GM18873 (cell line): Measurements from ENCODE around the gene TUFT1.

ENCODE experiments used
- ATAC-seq: cut with Tn5 transposase; IDR thresholded peaks from one replicate; pipeline ENCODE4 v1.9.1; 2021; ENCODE audit warnings: mild to moderate bottlenecking, moderate library complexity, moderate number of reproducible peaks; ENCODE audit not compliant: unreplicated experiment, low FRiP score

TUFT1 gene

DNA sequence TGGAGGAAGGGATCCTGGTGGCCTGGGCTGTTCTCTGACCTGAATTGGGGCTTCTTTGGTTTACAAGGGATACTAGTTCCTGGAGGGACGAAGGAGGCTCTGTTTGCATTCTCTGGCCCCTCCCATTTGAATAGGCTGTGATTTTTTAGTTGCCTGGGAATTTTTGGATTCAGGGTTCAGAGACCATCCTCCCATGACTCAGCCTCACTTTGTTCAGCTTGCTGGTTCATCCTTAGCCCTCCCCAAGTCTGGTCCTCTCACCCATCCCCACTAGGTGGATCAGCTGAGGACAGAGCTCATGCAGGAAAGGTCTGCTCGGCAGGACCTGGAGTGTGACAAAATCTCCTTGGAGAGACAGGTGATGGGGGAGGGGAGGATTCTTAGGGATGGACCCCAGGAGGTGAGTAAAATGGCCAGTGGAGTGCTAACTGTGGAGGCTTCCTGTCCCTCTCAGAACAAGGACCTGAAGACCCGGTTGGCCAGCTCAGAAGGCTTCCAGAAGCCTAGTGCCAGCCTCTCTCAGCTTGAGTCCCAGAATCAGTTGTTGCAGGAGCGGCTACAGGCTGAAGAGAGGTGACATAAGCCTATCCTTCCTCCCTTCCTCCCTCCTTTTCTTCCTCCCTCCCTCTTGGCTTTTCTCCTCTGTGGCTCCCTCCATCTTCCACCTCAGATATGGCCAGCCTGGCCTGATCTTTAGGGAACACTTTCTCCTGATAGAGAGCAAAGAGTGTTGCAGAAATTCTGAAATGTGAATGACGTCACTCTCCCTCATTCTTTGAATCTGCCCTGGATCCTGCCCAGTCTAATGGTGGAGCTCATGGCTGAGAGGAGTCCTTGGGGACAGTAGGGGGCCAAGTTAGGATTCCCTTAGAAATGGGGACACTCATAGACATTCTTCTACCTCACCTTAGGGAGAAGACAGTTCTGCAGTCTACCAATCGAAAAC is 4.5 kb upstream of the TUFT1 start:
- no peak for ATAC-seq

DNA sequence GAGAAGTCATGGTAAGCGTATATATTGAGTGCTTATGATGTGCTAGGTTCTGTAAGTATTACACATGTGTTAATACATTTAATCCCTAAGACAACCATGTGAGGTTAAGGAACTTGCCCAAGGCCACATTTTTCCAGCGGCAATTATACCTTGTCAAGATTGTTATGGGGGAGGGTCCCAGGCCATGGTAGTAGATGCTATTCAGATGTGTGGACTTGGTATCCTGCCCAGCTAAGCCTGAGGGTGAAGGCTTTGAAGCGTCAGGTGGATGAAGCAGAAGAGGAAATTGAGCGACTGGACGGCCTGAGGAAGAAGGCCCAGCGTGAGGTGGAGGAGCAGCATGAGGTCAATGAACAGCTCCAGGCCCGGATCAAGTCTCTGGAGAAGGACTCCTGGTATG is 3.6 kb upstream of the TUFT1 start:
- no peak for ATAC-seq

DNA sequence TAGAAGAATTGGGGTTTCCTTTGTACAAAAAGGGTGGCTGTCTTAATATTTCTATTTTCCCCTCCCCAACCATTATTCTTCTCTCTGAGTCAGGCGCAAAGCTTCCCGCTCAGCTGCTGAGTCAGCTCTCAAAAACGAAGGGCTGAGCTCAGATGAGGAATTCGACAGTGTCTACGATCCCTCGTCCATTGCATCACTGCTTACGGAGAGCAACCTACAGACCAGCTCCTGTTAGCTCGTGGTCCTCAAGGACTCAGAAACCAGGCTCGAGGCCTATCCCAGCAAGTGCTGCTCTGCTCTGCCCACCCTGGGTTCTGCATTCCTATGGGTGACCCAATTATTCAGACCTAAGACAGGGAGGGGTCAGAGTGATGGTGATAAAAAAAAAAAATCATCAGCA is 3.0 kb upstream of the TUFT1 start:
- no peak for ATAC-seq

DNA sequence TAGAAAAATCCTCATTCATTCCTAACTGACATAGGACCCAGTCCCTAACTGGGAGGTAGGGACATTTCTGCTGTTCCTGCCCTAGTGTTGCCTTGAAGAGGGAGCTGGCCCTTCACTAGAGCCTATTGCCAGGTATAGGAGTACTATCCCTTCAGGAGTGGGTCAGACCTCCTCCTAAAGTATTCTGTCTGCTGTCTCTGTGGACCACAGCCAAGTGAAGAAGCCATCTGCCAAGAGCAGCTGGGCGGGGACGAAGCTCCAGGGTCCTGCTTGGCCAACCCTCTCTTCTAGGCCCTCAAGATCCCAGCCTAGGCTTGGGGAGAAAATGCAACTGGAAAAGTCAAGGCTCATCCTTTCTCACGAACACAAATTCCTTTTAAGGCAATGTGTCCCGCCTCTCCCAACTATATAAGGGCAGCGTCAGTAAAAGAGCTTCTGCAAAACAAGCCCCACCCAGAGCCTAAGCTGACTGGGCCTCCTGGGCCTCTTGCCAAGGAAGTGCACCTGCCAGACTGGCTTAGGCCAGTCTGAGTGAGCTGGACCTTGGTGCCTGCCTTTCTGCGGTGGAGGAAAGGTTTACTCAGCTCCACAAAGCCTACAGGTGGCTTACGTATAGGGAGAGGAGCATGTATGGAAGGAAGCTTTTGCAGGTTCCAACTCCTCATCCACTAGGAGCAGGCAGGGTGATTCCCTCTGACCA is 638 bp upstream of the TUFT1 start:
- ATAC-seq, result peak; percentile 5

DNA sequence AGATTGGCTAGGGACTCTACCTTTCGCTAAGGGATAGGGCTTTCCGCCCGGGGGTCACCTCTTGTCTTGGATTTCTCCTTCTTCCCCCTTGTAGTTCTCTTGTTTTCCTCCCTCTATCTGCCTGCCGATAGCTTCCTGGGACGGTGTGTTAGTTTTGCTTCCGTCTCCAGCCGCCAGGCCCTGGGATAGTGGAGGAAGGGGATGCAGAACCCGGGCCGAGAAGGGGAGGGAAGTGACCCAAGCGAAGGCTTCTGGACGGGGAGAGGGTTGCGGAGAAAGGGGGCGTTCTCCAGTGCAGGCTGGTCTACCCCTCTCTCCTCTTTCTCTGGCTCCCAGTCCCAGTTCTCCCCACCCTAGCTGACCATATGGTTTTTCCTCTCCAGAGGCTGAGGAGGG is 871 bp downstream of the TUFT1 start:
- ATAC-seq, result no peak

DNA sequence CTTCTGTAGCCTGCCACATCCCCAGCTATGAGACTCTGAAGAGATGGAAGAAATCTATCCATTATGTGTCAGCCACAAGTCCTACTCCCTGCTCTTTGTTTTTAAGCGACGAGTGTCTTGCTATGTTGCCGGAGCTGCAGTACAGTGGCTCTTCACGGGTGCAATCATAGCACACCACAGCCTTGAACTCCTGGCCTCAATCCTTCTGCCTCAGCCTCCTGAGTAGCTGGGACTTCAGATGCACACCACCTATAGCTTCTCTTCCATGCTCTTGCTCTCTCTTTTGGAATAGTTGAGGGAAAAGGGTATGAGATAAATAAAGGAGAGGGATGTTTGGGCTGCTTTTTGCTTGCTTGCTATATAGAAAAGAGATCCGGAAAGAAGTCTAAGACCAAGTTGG is 1.6 kb downstream of the TUFT1 start:
- ATAC-seq, result no peak

DNA sequence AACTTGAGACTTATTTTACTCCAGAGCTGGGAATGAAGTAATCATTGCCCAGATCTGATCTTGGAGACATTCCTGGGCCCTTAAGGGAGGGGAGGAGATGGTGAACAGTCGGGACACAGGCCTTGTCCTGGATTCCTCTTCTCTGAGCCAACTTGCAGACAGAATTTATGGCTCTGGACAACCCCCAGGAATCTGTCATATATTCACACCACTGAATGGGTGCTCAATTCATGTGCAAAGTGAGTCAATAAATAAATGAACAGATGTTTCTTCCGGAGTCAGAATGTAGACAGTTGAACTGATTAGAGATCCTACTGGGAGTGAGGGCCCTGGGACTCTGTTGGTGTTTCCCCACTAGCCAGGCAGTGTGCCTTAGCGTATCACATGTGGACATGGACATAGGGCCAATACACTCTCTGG is 2.6 kb downstream of the TUFT1 start:
- no peak for ATAC-seq

DNA sequence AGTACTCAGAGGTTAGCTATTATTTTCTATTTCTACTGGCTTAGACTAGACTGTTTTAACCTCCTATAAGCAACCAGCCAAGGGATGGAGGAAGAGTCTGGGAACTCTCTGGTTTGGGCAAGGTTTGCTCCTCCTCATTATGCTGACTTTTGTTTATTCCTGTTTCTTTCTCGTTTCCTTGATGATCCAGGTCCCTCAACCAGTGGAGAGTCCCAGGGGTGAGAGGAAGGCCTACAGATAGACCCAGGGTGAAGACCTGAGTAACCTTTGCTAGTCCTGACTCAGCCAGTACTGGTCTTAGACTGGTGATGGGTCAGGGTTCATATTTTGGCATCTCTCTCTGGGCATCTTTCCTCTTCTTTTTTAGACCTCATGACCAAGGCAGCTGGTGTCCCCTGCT is 5.4 kb downstream of the TUFT1 start:
- ATAC-seq, result no peak

DNA sequence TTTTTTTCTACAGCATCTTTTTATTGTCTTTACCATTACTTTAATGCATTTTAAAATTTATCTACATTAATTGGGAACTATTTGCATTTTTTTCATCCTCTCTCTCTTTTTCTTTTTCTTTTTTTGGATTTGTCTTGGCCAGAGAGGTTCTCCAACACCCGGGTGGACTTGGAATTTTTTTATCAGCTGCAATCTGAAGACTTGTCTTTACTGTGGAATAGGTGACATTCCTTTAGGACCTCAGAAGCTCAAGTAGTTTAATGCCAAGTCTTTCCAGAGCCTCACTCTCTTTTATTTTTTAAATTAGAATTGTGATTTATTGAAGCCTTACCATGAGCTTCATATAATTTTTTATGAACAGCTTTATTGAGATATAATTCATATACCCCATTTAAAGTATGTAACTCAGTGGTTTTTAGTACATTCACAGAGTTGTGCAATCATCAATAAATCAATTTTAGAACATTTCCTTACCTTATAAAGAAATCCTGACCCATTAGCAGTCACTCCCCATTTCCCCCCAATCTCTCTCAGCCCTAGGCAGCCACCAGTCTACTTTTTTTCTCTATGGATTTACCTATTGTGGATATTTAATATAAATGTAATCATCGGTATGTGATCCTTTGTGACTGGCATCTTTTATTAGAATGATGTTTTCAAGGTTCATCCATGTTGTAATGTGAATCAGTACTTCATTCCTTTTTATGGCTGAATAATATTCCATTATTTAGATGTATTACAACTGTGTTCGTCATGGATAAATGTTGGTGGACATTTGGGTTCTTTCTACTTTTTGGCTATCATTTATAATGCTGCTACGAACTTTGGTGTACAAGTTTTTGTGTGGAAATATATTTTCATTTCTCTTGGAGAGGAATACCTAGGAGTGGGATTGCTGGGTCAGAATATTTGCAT is 6.2 kb downstream of the TUFT1 start:
- ATAC-seq, result no peak

DNA sequence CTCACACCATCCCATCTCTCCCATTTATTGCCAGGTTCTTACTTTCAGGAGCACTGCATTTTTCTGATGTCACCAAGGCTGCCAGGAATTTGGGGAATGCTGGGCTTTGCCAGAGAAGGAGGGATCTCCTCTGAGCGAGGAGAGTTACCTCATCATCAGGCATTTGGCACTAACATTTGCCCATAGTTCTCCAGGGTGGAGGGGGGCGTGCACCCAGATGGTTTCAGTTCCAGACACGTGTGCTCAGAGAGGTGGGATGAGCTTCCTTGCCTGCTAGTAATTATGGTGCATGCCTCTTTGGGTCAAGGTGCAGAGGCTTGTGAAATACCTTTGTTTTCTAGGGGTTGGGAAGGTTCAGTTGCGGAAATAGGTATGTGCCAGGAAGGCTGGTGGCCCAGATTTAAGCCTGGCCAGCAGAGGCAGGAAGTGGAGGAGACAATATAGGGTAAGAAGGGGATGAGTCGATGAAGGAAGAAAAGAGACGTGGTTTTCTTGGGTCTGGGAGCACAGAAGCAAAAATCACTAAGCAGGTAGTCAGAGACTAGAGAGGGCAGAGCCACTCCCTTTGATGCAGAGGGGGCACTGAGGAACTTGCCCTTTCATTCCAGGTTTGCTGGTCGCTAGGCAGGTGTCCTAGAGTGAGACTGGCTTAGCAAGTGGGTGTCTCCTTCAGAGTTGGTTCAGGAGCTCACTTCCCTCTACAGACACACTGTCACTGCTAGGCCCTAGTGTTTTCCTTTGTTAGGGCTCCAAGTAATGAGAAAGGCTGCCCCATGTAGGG is 7.2 kb downstream of the TUFT1 start:
- ATAC-seq, result no peak

DNA sequence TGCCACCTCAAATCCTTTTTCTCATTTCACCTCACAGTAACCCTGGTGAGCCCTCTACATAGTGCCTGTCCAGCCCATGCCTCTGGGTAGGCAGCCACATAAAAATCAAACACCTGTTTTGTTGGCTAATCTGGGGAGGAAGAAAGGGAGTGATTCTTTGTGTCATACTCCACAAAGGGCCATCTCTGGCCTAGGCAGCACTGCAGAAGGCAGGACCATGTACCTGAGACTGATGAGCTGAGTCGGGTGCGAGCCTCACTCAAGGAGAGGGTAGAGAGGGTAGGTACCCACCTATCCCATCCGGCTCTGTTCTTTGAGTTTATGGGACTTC is 7.8 kb downstream of the TUFT1 start:
- no peak for ATAC-seq

DNA sequence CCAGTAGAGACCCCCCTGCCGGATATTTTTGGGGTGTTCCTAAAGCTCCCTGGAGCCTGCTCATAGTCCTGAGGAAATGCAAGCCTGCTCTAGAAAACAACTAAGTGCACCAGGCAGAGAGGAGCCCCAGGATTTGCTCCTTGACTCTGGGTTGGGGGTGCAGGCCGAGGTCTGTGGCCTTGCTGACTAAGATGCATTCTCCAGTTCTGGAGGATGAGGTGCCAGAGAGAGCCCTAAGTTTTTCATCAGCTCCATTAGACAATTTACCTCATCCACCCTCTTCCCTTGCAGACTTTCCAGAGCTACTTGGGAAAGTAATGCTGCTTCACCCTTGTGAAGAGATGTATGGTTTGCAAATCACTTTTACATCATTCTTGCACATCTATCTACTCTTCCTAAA is 9.1 kb downstream of the TUFT1 start:
- no peak for ATAC-seq

DNA sequence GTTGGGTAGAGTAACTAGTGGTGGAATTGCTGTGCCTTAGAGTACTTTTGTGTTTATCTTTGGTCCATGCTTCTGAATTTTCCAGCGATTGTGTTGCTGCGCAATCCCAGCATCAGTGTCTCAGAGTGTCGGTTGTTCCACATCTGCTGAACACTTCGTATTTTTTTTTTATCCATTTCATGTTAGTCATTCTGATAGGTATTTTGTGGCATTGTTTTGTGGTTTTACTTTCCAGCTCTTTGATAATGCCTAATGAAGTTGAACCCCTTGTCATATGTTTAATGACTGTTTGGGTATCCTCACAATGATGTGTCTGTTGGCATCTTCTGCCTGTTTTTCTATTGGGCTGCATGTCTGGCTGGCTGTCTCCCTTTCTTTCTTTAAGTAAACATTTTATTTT is 13.6 kb downstream of the TUFT1 start:
- no peak for ATAC-seq

DNA sequence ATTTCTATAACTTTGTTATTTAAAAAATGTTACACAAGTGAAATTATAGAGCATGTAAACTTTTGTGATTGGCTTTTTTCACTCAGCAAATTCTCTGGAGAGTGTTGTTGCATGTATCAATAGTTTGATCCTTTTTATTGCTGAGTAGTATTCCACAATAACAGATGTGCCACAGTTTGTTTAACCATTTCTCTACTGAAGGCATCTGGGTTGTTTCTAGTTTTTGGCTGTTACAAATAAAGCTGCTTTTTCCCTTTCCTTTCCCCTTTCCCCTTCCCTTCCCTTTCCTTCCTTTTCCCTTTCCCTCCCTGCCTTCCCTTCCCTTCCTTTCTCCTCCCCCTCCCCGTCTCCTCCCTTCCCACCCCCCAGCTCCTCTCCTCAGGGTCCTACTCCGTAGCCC is 15.9 kb downstream of the TUFT1 start:
- ATAC-seq, result no peak

DNA sequence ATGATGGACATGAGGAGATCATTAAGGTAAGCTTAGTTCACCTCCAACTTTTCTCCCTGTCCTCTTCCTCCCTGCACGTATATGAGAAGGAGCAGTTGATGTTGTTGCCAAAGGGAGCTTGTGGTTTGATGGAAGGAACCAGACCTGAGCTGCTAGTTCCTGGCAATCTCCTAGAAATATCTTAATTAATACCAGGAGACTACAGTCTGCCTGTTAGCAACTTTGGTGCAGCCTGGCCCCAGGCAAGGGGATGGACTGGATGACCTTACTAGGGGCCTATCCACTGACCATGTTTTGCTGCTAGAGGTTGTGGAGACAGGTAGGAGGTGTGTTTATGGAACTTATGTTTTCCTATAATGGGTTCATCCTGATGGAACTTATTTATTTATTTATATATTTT is 22.6 kb downstream of the TUFT1 start:
- ATAC-seq, result no peak

DNA sequence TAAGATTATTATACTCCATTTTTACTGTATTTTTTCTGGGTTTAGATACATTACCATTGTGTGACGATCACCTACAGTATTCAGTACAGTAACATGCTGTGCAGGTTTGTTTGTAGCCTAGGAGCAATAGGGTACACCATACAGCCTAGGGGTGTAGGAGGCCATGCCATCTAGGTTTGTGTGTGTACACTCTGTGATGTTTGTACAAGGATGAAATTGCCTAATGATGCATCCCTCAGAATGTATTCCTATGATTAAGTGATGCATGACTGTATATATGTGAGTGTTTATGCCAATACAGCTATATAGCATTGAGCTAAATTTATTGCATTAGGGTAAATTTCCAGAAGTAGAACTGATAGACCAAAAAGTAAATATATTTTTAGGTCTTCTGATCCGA is 23.3 kb downstream of the TUFT1 start:
- ATAC-seq, result no peak

DNA sequence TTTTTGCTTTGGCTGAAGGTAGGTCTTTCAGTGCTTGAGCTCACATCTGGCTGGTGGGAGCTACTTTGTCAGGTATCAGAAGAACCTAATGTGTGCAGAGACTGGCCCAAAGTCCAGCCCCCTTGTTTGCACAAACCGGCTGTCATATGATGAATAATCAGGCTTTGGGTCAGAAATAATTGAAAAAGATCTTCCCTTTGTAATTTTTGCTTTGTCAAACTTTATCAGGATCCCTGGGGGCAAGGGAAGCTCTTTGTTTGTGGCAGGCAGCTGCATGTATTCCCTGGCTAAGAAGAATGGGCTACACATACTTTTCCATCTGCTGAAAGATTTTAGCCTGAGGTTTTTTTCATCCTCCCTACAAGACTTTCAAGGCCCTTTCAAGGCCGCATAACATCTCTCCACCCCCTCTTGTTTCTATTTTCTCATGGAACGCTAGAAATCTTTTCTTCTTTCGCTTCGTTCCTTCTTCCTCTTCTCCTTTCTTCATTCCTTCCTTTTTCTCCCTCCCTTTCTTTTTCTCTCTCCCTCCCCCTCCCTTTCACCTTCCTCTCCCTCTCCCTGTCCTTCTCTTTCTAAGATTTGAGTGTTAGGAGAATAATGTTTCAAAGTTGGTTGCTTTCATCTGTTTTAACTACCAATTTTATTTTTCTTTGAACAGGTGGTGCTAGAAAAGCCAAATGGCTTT is 25.5 kb downstream of the TUFT1 start:
- ATAC-seq, result no peak

DNA sequence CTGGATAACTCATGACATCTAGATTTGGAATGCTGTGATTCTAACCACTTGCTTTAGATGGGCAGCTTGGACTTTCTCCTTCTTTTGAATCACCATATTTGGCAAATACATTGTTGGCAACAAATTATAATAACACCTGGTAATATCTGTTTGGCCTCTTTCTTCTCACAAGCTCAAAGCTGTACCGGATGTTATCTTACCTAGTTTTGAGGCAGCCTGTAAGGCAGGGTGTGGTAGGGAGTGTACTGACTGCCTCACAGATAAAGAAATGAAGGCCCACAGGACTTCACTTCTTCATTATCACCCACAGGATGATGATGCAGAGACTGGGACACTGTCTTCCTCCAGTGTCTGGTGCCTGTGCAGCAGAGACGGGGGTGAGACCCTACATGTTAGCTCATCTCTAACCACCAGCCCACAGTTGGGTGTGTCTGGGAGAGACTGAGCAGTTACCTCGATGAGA is 28.5 kb downstream of the TUFT1 start:
- ATAC-seq, result no peak

DNA sequence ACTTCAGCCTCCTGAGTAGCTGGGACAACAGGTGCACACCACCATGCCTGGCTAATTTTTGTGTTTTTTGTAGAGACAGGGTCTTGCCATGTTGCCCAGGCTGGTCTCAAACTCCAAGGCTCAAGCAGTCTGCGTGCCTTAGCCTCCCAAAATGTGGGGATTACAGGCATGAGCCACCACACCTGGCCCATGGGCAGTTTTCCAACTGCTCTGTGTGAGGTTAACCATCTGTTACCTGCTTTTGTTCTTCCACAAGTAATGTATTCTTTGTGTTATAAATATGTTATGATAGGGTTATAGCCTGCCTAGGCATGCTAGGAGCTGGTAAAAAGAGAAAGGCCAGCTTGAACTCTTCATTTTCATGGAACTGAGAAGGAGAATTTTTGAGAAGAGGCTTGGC is 30.7 kb downstream of the TUFT1 start:
- ATAC-seq, result no peak
